GM12878 (cell line): Measurements from ENCODE around the gene CALML4.
"Not testable (repeated sequence)": the region's sequence is repeated elsewhere in the genome, so short reads cannot be mapped to it uniquely, and the experiment has no call there.

ENCODE experiments used
- ATF3 ChIP-seq: IDR thresholded peaks from 2 replicates; pipeline ENCODE4 v1.6.1; 2011; ENCODE audit warnings: low read depth, mild to moderate bottlenecking, low read length, moderate library complexity, borderline replicate concordance; ENCODE audit errors: extremely low read depth
- BHLHE40 ChIP-seq, 2 experiments: fragments of 450-650 bp in 1 of 2; IDR thresholded peaks; 2 replicates each; pipeline ENCODE4 v1.6.1; 2011 to 2017; ENCODE audit warnings: low read depth in 2 of 2, borderline replicate concordance in 1 of 2, improper control_type of control experiment in 1 of 2, low read length in 1 of 2, mild to moderate bottlenecking in 1 of 2
- BMI1 ChIP-seq: fragments of 450-650 bp; IDR thresholded peaks from 2 replicates; pipeline ENCODE4 v1.6.1; 2016; ENCODE audit warnings: mild to moderate bottlenecking, moderate library complexity, borderline replicate concordance
- CBX5 ChIP-seq: sonication (generic); IDR thresholded peaks from 2 replicates; pipeline ENCODE4 v1.6.1; 2016; ENCODE audit warnings: low read depth, moderate library complexity, mild to moderate bottlenecking, inconsistent platforms
- CTCF ChIP-seq, 3 experiments: IDR thresholded peaks in 2 of 3; conservative IDR thresholded peaks in 1 of 3; 2 replicates each; pipeline ENCODE4 v1.5.1; 2011; ENCODE audit warnings: low read depth in 3 of 3, low read length in 3 of 3, mild to moderate bottlenecking in 3 of 3, control low read depth in 2 of 3, moderate library complexity in 2 of 3, inconsistent platforms in 1 of 3, mixed read lengths in 1 of 3; ENCODE audit not compliant: control insufficient read depth in 2 of 3, insufficient read depth in 1 of 3; ENCODE audit errors: extremely low read depth in 1 of 3
- CUX1 ChIP-seq: IDR thresholded peaks from 2 replicates; pipeline ENCODE4 v1.6.1; 2012; ENCODE audit warnings: improper control_type of control experiment, low read depth, low read length; ENCODE audit not compliant: insufficient replicate concordance
- MAX ChIP-seq: IDR thresholded peaks from 2 replicates; pipeline ENCODE4 v1.6.1; 2012; ENCODE audit warnings: low read depth, low read length, improper control_type of control experiment
- POLR2AphosphoS2 ChIP-seq: IDR thresholded peaks from 2 replicates; pipeline ENCODE4 v1.6.1; 2011; ENCODE audit warnings: low read depth, mild to moderate bottlenecking, low read length, improper control_type of control experiment, moderate library complexity
- SIN3A ChIP-seq: IDR thresholded peaks from 2 replicates; pipeline ENCODE4 v1.6.1; 2012; ENCODE audit warnings: low read depth, low read length, improper control_type of control experiment
- SIX5 ChIP-seq: IDR thresholded peaks from 2 replicates; pipeline ENCODE4 v1.6.1; 2011; ENCODE audit warnings: mild to moderate bottlenecking, low read depth, low read length, moderate library complexity; ENCODE audit not compliant: severe bottlenecking
- ZNF207 ChIP-seq: fragments of 450-650 bp; IDR thresholded peaks from 2 replicates; pipeline ENCODE4 v1.6.1; 2014; ENCODE audit warnings: antibody characterized with exemption, mild to moderate bottlenecking, borderline replicate concordance

GRCh38 chr15:68213491-68213845 lies 8.3 kb upstream of the CALML4 start:
- TF ChIP-seq BMI1; CBX5; SIX5; ZNF207; SIN3A; CTCF (IDR thresholded peaks at IDR 0.05 in 2 of 3, conservative IDR thresholded peaks at IDR 0.05 in 1 of 3; ENCODE audit: control insufficient read depth in 2 of 3, extremely low read depth in 1 of 3, insufficient read depth in 1 of 3, low read depth in 3 of 3, low read length in 3 of 3); MAX; ATF3; BHLHE40 (IDR thresholded peaks at IDR 0.05; ENCODE audit: borderline replicate concordance in 1 of 2, low read depth in 2 of 2, low read length in 1 of 2); POLR2AphosphoS2; CUX1: not testable (repeated sequence)
